ENCODE data around the gene GCGR.

GCGR gene

GRCh38 chr17:81843713-81844326 is 39.9 kb downstream of the GCGR start:
- DNase-seq (ENCODE audit: low read depth): no peak
- no peak overlapping the region for H3K4me3 ChIP-seq (ENCODE audit: low read depth, low read length)
- in situ Hi-C loops (cut with HindIII; ENCODE audit: low sequenced_read_pairs): no loop called here
- TF ChIP-seq CTCF (IDR thresholded peaks at IDR 0.05; ENCODE audit: low read depth, low read length, missing control alignments): no peak

- in situ Hi-C loops (cut with HindIII; ENCODE audit: low sequenced_read_pairs): no loop called here
- no peak for TF ChIP-seq CTCF (IDR thresholded peaks at IDR 0.05; ENCODE audit: low read depth, low read length, missing control alignments)
- H3K4me3 ChIP-seq (ENCODE audit: low read depth, low read length): no peak overlapping the region
- DNase-seq (ENCODE audit: low read depth): no peak
These were observed 40.4 kb downstream of the GCGR start for GRCh38 chr17:81844327-81844851.

GRCh38 chr17:81844887-81845286 is 40.9 kb downstream of the GCGR start:
- in situ Hi-C loops (cut with HindIII; ENCODE audit: low sequenced_read_pairs): no loop called here

GRCh38 chr17:81845361-81845760 is 41.4 kb downstream of the GCGR start:
- no peak for DNase-seq (ENCODE audit: low read depth)
- in situ Hi-C loops (cut with HindIII; ENCODE audit: low sequenced_read_pairs): no loop called here
- H3K4me3 ChIP-seq (ENCODE audit: low read depth, low read length): no peak overlapping the region
- TF ChIP-seq CTCF (IDR thresholded peaks at IDR 0.05; ENCODE audit: low read depth, low read length, missing control alignments): no peak

More at GRCh38 chr17:81844887-81845286, 40.9 kb downstream of the GCGR start:
- DNase-seq (ENCODE audit: low read depth): no peak
- H3K4me3 ChIP-seq (ENCODE audit: low read depth, low read length): no peak overlapping the region
- TF ChIP-seq CTCF (IDR thresholded peaks at IDR 0.05; ENCODE audit: low read depth, low read length, missing control alignments): no peak

GRCh38 chr17:81845881-81846742 is 42.2 kb downstream of the GCGR start:
- DNase-seq (ENCODE audit: low read depth): no peak
- no peak overlapping the region for H3K4me3 ChIP-seq (ENCODE audit: low read depth, low read length)
- TF ChIP-seq CTCF (IDR thresholded peaks at IDR 0.05; ENCODE audit: low read depth, low read length, missing control alignments): no peak
- in situ Hi-C loops (cut with HindIII; ENCODE audit: low sequenced_read_pairs): no loop called here

- no peak for DNase-seq (ENCODE audit: low read depth)
- no peak for TF ChIP-seq CTCF (IDR thresholded peaks at IDR 0.05; ENCODE audit: low read depth, low read length, missing control alignments)
- in situ Hi-C loops (cut with HindIII; ENCODE audit: low sequenced_read_pairs): no loop called here
- H3K4me3 ChIP-seq (ENCODE audit: low read depth, low read length): no peak overlapping the region
These were observed 43.1 kb downstream of the GCGR start for GRCh38 chr17:81846743-81847689.
